HG03378 (cell line): ENCODE results near the gene LASP1.
"Not testable (repeated sequence)": the region's sequence is repeated elsewhere in the genome, so short reads cannot be mapped to it uniquely, and the experiment has no call there.

Experiments
- ATAC-seq: cut with Tn5 transposase; IDR thresholded peaks from one replicate; pipeline ENCODE4 v1.9.1; 2021; ENCODE audit warnings: mild to moderate bottlenecking, moderate library complexity; ENCODE audit not compliant: unreplicated experiment

LASP1 gene

DNA sequence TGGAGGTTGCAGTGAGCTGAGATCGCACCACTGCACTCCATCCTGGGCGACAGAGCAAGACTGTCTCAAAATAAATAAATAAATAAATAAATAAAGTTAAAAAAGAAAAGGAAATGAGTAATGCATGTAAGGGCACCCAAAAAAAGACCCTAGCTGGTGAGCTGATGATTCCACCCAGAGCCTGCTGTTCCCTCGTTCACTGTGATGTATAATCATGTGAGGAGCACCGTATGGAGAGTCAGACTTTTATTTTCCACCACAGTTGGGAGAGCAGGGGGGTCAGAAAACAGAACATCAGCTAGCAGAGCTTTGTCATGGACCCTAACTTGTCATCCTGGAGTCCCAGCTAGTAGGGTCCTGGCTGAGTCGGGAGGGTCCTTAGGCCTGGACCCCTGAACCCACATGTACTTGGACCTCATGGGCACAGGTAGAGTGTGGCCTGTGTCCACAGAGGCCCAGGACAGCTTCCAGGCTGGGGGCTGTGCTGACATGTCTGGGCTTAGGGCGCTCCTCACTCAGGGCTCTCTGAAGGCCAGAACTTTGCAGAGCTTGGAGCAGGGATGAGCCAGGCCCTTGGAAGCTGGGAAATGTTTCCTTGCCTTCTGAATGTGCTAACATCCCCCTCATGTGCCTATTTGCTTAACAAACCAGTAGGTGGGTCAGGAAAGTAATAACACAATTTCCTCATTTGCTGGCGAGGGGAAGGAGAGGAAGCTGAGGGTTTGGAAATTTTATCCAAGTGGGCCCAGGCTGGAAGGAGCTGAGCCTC lies 36.8 kb downstream of the LASP1 start:
- ATAC-seq, result no peak

DNA sequence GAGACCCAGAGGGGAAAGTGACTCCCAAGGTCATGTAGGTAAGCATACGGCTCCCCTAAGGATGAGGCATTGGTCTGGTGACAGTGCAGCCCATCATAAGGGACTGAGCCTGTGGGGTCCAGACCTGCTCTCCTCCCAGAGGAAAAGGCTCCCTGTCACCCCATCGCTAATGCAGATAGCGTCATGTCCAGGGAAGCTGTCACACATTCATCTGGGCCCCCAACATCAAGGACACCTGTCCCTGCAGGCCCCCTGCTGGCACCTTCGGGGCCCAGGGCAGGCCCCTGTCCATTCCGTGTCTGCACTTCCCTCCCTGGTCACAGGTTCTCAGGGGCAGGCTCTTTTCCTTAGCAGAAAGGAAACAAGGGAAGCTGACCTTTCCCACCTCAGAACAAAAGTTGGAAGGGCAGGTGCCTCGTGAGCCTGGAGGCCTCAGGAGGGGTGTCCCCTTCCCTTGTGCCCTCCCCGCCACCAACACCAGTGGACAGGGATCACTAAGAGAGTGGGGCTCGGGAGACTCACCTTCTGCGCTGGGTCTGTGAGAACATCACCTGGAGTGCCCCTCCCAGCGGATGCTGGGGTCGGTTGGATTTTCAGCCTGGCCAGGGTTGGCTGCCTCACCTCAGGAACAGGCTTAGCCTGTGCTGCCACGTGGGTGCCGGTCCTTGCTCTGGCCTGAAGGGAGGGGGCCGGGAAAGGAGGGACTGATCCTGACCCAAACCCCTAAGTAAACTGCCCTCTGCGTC lies 38.2 kb downstream of the LASP1 start:
- ATAC-seq, result no peak

DNA sequence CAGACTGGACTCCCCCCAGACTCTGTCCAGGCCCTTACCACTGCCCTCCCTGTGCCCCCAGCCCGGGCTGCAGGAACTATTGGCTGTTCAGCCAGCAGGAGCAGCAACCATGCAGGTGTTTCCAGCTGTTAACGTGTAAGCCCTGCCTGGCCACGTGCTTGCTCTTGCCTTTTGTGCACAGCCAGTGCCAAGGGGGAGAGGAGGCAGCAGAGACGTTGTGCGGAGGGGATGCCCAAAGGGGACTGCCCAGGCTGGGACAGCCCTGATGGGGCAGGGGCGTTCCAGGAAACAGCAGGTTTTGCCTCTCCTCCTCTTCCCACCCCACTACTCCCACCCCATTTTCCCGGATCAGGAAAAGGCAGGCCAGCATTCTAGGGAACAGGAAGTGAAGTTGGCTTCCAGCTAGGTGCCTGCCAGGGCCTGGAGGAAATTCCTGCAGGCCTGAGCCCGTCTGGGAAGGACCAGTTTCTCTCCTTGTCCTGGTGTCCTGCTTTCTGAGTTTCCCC lies 38.9 kb downstream of the LASP1 start:
- no peak for ATAC-seq

DNA sequence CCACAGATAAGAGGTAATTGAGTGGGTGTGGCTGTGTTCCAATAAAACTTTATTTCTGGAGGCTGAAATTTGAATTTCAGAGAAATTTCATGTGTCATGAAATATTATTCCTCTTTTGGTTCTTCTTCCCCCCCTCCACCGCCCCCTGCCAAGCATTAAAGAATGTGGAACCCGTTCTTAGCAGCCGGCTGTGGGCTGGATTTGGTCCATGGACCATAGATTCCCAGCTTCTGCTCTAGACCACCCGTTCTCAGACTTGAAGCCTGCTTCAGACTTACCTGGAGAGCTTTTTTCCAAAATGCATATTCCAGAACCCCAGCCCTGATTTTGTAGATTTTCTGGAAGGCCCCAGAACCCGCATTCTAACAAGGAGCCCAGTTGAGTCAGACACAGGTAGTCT lies 40.5 kb downstream of the LASP1 start:
- no peak for ATAC-seq

DNA sequence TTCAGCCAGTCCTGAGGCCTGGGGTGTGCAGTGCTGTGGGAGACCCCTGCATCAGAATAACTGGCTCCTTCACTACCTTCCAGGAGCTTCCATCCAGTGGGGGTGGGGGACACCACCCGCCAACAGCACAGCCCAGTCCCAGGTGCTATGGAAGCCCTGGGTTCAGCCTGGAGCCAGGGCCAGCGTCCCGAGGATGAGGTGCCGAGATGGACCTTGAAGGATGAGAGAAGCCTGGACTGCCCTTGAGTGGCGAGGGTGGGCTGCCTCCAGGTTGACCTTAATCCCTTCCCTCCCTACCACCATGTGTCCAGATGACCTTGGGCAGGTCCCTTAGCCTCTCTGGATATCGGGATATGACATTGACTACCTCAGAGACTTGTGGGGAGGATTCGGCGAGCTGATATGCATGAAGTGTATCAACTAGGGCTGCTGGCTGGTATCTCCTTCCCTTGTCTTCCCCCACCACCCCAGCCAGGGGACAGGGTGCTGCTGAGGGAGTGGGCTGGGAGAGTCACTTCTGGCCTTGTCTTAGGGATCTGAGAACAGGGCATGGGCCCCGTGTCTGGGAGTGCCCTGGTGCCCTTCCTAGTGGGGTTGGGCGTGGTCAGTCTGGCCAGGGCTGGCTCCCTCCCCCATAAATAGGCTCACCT lies 41.3 kb downstream of the LASP1 start:
- no peak for ATAC-seq

DNA sequence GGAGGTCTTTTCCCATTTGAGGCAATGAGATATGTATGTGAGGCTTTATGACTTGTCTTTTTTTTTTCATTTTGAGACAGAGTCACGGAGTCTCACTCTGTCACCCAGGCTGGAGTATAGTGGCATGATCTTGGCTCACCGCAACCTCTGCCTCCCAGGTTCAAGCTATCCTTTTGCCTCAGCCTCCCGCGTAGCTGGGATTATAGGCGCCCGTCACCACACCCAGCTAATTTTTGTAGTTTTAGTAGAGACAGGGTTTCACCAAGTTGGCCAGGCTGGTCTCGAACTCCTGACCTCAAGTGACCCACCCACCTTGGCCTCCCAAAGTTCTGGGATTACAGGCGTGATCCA lies 41.8 kb downstream of the LASP1 start:
- ATAC-seq, result not testable (repeated sequence)

DNA sequence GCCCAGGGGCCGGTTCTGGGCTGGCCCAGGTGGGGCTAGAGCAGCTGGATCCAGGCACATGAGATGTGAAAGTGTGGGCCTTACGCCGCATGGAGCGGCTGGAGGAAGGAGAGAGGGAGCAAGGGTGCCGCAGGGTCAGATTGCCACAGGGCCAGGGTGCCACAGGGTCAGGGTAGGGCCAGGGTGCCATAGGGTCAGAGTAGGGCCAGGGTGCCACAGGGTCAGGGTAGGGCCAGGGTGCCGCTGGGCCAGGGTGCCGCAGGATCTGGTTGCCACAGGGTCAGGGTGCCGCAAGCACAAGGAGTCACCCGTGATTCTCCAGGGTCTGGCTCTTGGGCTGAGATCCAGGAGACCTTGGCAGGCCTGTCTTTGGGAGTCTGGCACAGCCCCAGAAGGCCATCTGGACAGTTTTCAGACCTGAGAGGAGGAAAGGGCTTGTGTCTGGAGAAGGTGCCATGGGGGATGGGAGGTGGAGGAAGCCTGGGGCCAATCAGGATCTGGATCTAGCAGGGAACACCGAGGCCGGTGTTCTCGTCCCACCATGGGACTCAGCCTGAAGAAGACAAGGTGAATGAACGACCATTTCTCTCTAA lies 42.5 kb downstream of the LASP1 start:
- no peak for ATAC-seq

DNA sequence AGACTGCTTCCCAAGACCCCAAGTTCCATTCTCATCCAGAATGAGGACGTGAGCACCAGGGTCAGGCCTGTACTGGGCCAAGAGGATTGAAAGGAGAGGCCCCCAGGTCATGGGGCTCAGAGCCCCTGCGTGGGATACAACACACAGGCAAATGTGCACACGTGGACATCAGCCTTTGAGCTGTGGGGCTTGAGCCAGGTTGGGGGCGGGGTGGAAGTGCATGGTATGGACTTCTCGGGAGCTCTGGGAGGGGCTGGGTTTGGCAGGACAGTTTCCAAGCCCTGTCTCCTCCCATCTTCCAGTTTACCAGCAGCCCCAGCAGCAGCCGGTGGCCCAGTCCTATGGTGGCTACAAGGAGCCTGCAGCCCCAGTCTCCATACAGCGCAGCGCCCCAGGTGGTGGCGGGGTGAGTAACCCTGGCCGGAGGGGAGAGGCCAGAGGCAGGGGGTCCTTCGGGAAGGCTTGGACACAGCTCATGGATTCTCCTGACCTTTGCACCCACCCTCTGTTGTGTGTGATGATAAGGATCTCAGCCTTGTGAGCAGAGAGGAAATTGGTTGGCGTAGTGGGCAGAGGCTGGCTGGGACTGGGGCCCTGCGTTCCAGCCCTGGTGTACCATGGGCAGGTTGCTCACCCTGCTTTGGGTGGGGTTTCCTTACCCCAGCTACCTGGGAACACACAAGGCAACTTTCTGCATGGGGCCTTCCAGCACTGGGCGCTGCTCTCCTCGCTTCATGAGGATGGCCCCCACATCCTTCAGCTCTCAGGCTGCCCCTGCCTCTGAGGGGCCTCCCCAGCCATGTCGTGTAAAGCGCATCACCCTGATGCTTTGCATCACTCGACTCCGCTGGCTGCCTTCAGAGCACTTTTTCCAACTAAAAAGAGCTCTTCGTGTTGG lies 45.1 kb downstream of the LASP1 start:
- no peak for ATAC-seq

DNA sequence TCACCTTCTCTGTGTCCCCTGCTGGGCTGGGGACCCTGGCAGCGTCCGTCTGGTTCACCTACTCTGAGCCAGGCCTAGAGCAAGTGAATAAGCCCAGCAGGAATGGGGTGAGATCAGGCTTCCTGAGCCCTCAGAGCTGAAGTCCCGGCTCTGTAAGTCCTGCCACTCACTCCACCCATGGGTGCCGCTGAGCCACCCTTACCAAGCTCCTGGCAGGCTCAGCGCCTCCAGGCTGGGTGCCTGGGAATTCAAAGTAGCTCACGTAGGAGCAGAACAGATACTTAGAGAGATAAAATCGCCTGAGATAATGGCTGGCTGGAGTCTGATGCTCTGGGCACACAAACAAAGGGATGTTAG lies 45.8 kb downstream of the LASP1 start:
- ATAC-seq, result no peak

DNA sequence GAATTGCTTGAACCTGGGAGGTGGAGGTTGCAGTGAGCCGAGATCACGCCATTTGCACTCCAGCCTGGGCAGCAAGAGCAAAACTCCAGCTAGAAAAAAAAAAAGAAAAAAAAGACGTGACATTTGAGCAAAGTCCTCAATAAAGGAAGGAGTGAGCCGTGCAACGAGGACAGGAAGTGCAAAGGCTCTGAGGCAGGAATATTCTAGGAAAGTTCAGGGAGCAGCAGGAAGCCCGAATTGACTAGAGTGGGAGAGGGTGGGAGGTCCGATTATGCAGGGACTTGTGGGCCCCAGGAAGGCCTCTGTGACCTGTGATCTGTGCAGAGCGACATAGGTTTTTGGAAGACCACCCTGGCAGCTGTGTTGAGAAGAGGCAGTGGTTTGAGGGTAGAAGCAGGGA lies 46.9 kb downstream of the LASP1 start:
- ATAC-seq, result no peak

DNA sequence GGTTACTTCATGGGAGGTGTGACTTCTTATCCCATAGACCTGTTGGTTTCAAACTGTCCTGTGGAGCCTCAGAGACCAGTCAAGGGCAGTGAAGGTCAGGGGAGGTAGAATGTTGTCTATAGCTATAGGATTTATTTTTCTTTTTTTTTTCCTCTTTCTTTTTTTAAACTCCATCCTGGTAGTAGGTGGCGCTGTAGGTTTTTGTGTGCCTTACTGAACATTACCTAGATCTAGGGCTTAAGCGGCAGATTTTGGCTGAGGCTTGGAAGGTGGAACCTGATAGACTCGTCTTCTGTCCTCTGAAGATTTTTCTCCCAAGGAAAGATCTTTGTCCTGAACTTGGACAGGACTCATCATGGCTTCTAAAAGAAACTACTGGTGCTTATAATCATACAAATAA lies 47.4 kb downstream of the LASP1 start:
- no peak for ATAC-seq

DNA sequence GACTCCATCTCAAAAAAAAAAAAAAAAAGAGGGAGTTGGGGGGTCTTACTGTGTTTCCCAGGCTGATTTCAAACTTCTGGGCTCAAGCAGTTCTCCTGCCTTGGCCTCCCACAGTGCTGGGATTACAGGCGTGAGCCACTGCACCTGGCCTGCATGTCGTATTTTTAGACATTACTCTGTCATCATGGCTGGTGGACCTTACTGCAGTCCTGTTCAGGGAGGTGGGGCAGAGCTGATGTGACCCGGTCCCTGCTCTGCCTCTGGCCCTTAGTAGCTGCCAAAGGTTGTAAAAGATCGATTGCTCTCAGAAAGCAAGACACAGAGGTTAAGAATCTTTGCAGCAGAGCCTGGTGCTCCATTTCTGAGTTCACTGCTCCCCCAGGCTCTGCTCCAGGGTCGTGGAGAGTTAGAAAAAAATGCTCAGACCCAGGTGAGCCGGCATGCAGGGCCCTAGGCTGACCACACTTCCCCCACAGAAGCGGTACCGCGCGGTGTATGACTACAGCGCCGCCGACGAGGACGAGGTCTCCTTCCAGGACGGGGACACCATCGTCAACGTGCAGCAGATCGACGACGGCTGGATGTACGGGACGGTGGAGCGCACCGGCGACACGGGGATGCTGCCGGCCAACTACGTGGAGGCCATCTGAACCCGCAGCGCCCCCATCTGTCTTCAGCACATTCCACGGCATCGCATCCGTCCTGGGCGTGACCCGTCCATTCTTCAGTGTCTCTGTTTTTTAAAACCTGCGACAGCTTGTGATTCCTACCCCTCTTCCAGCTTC lies 48.5 kb downstream of the LASP1 start:
- no peak for ATAC-seq

DNA sequence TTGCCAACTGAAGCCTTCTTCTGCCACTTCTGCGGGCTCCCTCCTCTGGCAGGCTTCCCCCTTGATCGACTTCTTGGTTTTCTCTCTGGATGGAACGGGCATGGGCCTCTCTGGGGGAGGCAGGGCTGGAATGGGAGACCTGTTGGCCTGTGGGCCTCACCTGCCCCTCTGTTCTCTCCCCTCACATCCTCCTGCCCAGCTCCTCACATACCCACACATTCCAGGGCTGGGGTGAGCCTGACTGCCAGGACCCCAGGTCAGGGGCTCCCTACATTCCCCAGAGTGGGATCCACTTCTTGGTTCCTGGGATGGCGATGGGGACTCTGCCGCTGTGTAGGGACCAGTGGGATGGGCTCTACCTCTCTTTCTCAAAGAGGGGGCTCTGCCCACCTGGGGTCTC lies 49.1 kb downstream of the LASP1 start:
- no peak for ATAC-seq

DNA sequence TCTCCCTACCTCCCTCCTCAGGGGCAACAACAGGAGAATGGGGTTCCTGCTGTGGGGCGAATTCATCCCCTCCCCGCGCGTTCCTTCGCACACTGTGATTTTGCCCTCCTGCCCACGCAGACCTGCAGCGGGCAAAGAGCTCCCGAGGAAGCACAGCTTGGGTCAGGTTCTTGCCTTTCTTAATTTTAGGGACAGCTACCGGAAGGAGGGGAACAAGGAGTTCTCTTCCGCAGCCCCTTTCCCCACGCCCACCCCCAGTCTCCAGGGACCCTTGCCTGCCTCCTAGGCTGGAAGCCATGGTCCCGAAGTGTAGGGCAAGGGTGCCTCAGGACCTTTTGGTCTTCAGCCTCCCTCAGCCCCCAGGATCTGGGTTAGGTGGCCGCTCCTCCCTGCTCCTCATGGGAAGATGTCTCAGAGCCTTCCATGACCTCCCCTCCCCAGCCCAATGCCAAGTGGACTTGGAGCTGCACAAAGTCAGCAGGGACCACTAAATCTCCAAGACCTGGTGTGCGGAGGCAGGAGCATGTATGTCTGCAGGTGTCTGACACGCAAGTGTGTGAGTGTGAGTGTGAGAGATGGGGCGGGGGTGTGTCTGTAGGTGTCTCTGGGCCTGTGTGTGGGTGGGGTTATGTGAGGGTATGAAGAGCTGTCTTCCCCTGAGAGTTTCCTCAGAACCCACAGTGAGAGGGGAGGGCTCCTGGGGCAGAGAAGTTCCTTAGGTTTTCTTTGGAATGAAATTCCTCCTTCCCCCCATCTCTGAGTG lies 49.6 kb downstream of the LASP1 start:
- no peak for ATAC-seq

DNA sequence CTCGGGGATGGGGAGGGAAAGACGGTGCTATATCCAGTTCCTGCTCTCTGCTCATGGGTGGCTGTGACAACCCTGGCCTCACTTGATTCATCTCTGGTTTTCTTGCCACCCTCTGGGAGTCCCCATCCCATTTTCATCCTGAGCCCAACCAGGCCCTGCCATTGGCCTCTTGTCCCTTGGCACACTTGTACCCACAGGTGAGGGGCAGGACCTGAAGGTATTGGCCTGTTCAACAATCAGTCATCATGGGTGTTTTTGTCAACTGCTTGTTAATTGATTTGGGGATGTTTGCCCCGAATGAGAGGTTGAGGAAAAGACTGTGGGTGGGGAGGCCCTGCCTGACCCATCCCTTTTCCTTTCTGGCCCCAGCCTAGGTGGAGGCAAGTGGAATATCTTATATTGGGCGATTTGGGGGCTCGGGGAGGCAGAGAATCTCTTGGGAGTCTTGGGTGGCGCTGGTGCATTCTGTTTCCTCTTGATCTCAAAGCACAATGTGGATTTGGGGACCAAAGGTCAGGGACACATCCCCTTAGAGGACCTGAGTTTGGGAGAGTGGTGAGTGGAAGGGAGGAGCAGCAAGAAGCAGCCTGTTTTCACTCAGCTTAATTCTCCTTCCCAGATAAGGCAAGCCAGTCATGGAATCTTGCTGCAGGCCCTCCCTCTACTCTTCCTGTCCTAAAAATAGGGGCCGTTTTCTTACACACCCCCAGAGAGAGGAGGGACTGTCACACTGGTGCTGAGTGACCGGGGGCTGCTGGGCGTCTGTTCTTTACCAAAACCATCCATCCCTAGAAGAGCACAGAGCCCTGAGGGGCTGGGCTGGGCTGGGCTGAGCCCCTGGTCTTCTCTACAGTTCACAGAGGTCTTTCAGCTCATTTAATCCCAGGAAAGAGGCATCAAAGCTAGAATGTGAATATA lies 50.8 kb downstream of the LASP1 start:
- no peak for ATAC-seq

DNA sequence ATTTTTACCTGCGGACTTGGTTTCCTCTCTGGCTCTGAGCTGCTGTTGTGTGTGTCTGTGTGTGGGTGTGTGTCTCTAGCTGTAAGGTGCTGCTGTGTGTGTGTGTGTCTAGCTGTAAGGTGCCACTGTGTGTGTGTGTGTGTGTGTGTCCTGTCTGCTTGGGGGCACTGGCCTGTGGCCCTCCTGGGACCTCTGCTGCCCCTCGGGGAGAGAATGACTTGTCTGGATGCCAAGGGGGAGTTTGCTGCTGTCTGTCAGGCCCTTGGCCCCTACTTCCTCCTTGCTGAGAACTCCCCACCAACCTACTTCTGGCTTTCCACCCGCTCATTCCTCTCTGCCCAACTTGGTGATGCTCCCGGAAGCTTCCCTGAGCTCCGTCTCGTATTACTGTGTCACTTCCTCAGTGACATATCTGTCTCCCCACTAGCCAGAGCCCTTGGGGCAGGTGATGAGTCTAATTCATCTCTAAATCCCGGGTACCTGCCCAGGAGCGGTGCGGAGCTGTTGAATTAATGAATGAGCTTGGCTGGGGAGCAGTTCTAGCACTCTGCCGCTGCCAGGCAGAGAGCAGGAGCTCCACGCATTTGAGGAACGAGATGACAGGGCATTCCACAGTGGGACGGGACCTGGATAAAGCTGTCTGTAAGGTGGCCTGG lies 52.0 kb downstream of the LASP1 start:
- ATAC-seq, result no peak

DNA sequence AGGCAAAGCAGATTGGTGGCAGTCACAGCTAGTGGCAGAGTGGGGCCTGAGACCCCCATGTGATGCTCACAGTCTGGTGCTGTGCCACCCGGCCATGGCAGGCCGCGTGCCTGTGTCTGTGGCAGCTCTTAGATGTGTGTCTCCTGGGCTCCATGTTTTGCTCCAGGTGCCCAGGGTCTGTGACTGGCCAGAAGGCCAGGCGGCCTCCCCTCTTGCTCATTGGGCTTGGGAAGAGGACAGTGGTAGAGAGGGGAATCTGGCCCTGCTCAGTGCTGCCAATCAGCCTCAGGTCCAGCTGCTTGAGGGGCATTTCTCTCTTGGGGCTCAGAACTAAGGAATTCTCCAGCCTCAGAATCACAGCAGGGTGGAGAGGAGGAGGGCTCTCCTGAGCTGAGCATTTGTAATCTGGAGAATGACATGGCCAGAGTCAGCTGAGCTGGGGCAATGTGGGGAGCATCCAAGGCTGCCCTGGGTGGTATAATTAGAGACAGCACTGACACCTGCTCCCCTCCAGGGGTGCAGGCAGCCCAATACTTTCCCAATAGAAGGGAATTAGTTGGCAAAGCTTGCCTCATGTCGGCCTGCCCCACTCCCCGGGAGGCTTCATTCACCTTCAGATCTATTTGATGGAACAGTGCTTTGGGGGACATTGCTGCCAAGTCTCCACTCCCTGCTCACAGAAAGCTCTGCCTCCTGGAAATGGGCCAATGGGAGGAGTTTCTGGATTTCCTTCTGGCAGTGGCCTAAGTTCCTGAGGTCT lies 52.9 kb downstream of the LASP1 start:
- ATAC-seq, result no peak
